Lower leg skin (tissue), 3 donors: ENCODE results near the gene CSNK1A1L.
"Not testable (repeated sequence)": the region's sequence is repeated elsewhere in the genome, so short reads cannot be mapped to it uniquely, and the experiment has no call there.

Experiments used
- CTCF ChIP-seq, 3 donors: fragments of 450-650 bp; IDR thresholded peaks; one replicate each; pipeline ENCODE4 v1.5.1; 2016; ENCODE audit warnings: antibody characterized with exemption in 3 of 3, mild to moderate bottlenecking in 3 of 3, moderate library complexity in 2 of 3
- POLR2A ChIP-seq, 2 donors: fragments of 450-650 bp; IDR thresholded peaks; one replicate each; pipeline ENCODE4 v1.6.1; 2016 to 2017; ENCODE audit warnings: antibody characterized with exemption in 2 of 2, mild to moderate bottlenecking in 1 of 2, moderate library complexity in 1 of 2

- TF ChIP-seq CTCF, POLR2A (IDR thresholded peaks at IDR 0.05): not testable (repeated sequence)
Measured at GRCh38 chr13:37056228-37056627, 49.2 kb downstream of the CSNK1A1L start.
